Embryonic facial prominence (tissue), 1 donor: ENCODE data around the gene OVCH1.
"Not testable (repeated sequence)": the region's sequence is repeated elsewhere in the genome, so short reads cannot be mapped to it uniquely, and the experiment has no call there.

Experiments
- DNase-seq: peaks from one replicate; pipeline ENCODE4 v3.0.0-alpha.2; 2016; ENCODE audit errors: extremely low spot score

The OVCH1 gene

GRCh38 chr12:29492891-29493290, 4.6 kb downstream of the OVCH1 start:
- DNase-seq, result no peak

- DNase-seq, result no peak
These were observed 10.5 kb downstream of the OVCH1 start for GRCh38 chr12:29486972-29487371.

GRCh38 chr12:29463198-29463597, 34.3 kb downstream of the OVCH1 start:
- no peak for DNase-seq

GRCh38 chr12:29460082-29460481, 37.4 kb downstream of the OVCH1 start:
- no peak for DNase-seq

GRCh38 chr12:29455087-29455486, 42.4 kb downstream of the OVCH1 start:
- DNase-seq, result no peak

- DNase-seq, result no peak
These were observed 45.6 kb downstream of the OVCH1 start for GRCh38 chr12:29451888-29452287.

- no peak for DNase-seq
These were observed 49.3 kb downstream of the OVCH1 start for GRCh38 chr12:29448157-29448556.

- no peak for DNase-seq
These were observed 50.1 kb downstream of the OVCH1 start for GRCh38 chr12:29447285-29447975.

- no peak for DNase-seq
These were observed 58.0 kb downstream of the OVCH1 start for GRCh38 chr12:29439506-29439905.

- no peak for DNase-seq
These were observed 58.6 kb downstream of the OVCH1 start for GRCh38 chr12:29438752-29439408.

- DNase-seq, result no peak
These were observed 59.9 kb downstream of the OVCH1 start for GRCh38 chr12:29437575-29437974.

GRCh38 chr12:29436815-29437214, 60.7 kb downstream of the OVCH1 start:
- DNase-seq, result not testable (repeated sequence)

GRCh38 chr12:29431513-29431912, 66.0 kb downstream of the OVCH1 start:
- no peak for DNase-seq

- no peak for DNase-seq
These were observed 66.8 kb downstream of the OVCH1 start for GRCh38 chr12:29430716-29431044.

- DNase-seq, result no peak
These were observed 67.3 kb downstream of the OVCH1 start for GRCh38 chr12:29429999-29430715.

GRCh38 chr12:29428633-29429032, 68.9 kb downstream of the OVCH1 start:
- no peak for DNase-seq

- DNase-seq, result no peak
These were observed 69.5 kb downstream of the OVCH1 start for GRCh38 chr12:29427964-29428363.

GRCh38 chr12:29426498-29426897, 71.0 kb downstream of the OVCH1 start:
- DNase-seq, result no peak

GRCh38 chr12:29425722-29426121, 71.8 kb downstream of the OVCH1 start:
- no peak for DNase-seq

- no peak for DNase-seq
These were observed 80.7 kb downstream of the OVCH1 start for GRCh38 chr12:29416748-29417147.

- DNase-seq, result no peak
These were observed 82.4 kb downstream of the OVCH1 start for GRCh38 chr12:29415111-29415510.

GRCh38 chr12:29414368-29414767, 83.1 kb downstream of the OVCH1 start:
- no peak for DNase-seq

GRCh38 chr12:29405561-29405960, 91.9 kb downstream of the OVCH1 start:
- DNase-seq, result no peak
